H9 (cell line): ENCODE results near the gene MEMO1. TPM values are rescaled to one million over a fixed set of nuclear protein-coding genes. Genes with fewer than 3 reads are reported as not detected.

Source experiments
- DNase-seq: peaks from one replicate; pipeline ENCODE4 v3.0.0-alpha.2; 2017
- H2AFZ ChIP-seq: one replicate; pipeline ENCODE4 v1.6.1; 2013; ENCODE audit warnings: mild to moderate bottlenecking, low read length, control low read depth, moderate library complexity
- H2AK5ac ChIP-seq: 2 replicates; pipeline ENCODE4 v1.6.1; 2013; ENCODE audit warnings: low read length, control low read depth, mixed read lengths; ENCODE audit not compliant: insufficient read length
- H2BK120ac ChIP-seq: one replicate; pipeline ENCODE4 v1.6.1; 2013; ENCODE audit warnings: low read depth, mild to moderate bottlenecking, low read length, control low read depth, inconsistent platforms; ENCODE audit not compliant: poor library complexity, severe bottlenecking
- H2BK12ac ChIP-seq: 2 replicates; pipeline ENCODE4 v1.6.1; 2013; ENCODE audit warnings: low read length, control low read depth, mixed read lengths, low read depth; ENCODE audit not compliant: insufficient read length
- H2BK15ac ChIP-seq: 2 replicates; pipeline ENCODE4 v1.6.1; 2013; ENCODE audit warnings: low read depth, low read length, control low read depth
- H2BK20ac ChIP-seq: one replicate; pipeline ENCODE4 v1.6.1; 2013; ENCODE audit warnings: low read depth, mild to moderate bottlenecking, low read length, control low read depth, inconsistent platforms; ENCODE audit not compliant: poor library complexity, severe bottlenecking
- H2BK5ac ChIP-seq: 2 replicates; pipeline ENCODE4 v1.6.1; 2013; ENCODE audit warnings: low read length, control low read depth, mixed read lengths; ENCODE audit not compliant: insufficient read length
- H3K14ac ChIP-seq: 2 replicates; pipeline ENCODE4 v1.6.1; 2013; ENCODE audit warnings: low read length, control low read depth; ENCODE audit not compliant: insufficient read depth
- H3K18ac ChIP-seq: 2 replicates; pipeline ENCODE4 v1.6.1; 2013; ENCODE audit warnings: low read depth, mild to moderate bottlenecking, mixed read lengths, low read length, control low read depth; ENCODE audit not compliant: insufficient read length
- H3K23ac ChIP-seq: 2 replicates; pipeline ENCODE4 v1.6.1; 2013; ENCODE audit warnings: low read length, control low read depth, mixed read lengths, low read depth; ENCODE audit not compliant: insufficient read length
- H3K23me2 ChIP-seq: 2 replicates; pipeline ENCODE4 v1.6.1; 2013; ENCODE audit warnings: low read depth, mild to moderate bottlenecking, mixed read lengths, low read length, control low read depth; ENCODE audit not compliant: insufficient read length, poor library complexity, severe bottlenecking
- H3K27ac ChIP-seq: 2 replicates; pipeline ENCODE4 v1.5.1; 2013; ENCODE audit warnings: low read length, control low read depth, mixed read lengths, low read depth; ENCODE audit not compliant: insufficient read length
- H3K27me3 ChIP-seq: 2 replicates; pipeline ENCODE4 v1.6.1; 2013; ENCODE audit warnings: low read length, control low read depth, inconsistent platforms; ENCODE audit not compliant: insufficient read depth
- H3K4ac ChIP-seq: 2 replicates; pipeline ENCODE4 v1.6.1; 2013; ENCODE audit warnings: low read depth, mild to moderate bottlenecking, control low read depth, inconsistent platforms, low read length, moderate library complexity
- H3K4me1 ChIP-seq: 2 replicates; pipeline ENCODE4 v1.6.1; 2013; ENCODE audit warnings: low read length, control low read depth, inconsistent platforms; ENCODE audit not compliant: insufficient read depth
- H3K4me2 ChIP-seq: 2 replicates; pipeline ENCODE4 v1.6.1; 2013; ENCODE audit warnings: low read length, control low read depth, mixed read lengths; ENCODE audit not compliant: insufficient read length, insufficient read depth
- H3K56ac ChIP-seq: 2 replicates; pipeline ENCODE4 v1.6.1; 2013; ENCODE audit warnings: low read depth, mild to moderate bottlenecking, mixed read lengths, low read length, control low read depth; ENCODE audit not compliant: insufficient read length
- H3K79me1 ChIP-seq: 2 replicates; pipeline ENCODE4 v1.6.1; 2013; ENCODE audit warnings: low read depth, mild to moderate bottlenecking, moderate library complexity, low read length, control low read depth, inconsistent platforms; ENCODE audit not compliant: insufficient read depth, poor library complexity, severe bottlenecking
- H3K79me2 ChIP-seq: 2 replicates; pipeline ENCODE4 v1.6.1; 2013; ENCODE audit warnings: low read length, control low read depth, inconsistent platforms; ENCODE audit not compliant: insufficient read depth
- H3K9ac ChIP-seq: 2 replicates; pipeline ENCODE4 v1.6.1; 2013; ENCODE audit warnings: low read length, control low read depth, mixed read lengths; ENCODE audit not compliant: insufficient read length; ENCODE audit errors: extremely low read depth
- H3K9me3 ChIP-seq: one replicate; pipeline ENCODE4 v1.6.1; 2013; ENCODE audit warnings: low read depth, low read length, inconsistent platforms; ENCODE audit not compliant: control insufficient read depth
- H3T11ph ChIP-seq: one replicate; pipeline ENCODE4 v1.6.1; 2013; ENCODE audit warnings: mild to moderate bottlenecking, low read length, control low read depth, inconsistent platforms
- H4K20me1 ChIP-seq: one replicate; pipeline ENCODE4 v1.6.1; 2013; ENCODE audit not compliant: control insufficient read depth, insufficient read length, insufficient read depth
- H4K5ac ChIP-seq: 2 replicates; pipeline ENCODE4 v1.6.1; 2013; ENCODE audit warnings: low read depth, mild to moderate bottlenecking, mixed read lengths, low read length, control low read depth; ENCODE audit not compliant: insufficient read length
- H4K8ac ChIP-seq: replicated peaks from 2 replicates; pipeline ENCODE4 v1.6.1; 2013; ENCODE audit warnings: low read length, control low read depth, mixed read lengths, low read depth; ENCODE audit not compliant: insufficient read length
- H4K91ac ChIP-seq: 2 replicates; pipeline ENCODE4 v1.6.1; 2013; ENCODE audit warnings: low read depth, mild to moderate bottlenecking, moderate library complexity, mixed read lengths, low read length, control low read depth; ENCODE audit not compliant: insufficient read length
- H3K27ac Mint-ChIP-seq, 3 experiments: 2 replicates in 2 of 3; 3 replicates in 1 of 3; pipeline ENCODE4 v1.8.0; 2020 to 2021; ENCODE audit warnings: mixed read lengths in 3 of 3, mild to moderate bottlenecking in 1 of 3, moderate library complexity in 1 of 3
- H3K27me3 Mint-ChIP-seq: 2 replicates; pipeline ENCODE4 v1.8.0; 2021; ENCODE audit warnings: low read depth, mild to moderate bottlenecking, moderate library complexity, mixed read lengths
- H3K36me3 Mint-ChIP-seq, 3 experiments: 2 replicates in 2 of 3; 3 replicates in 1 of 3; pipeline ENCODE4 v1.8.0; 2020 to 2021; ENCODE audit warnings: low read depth in 3 of 3, mixed read lengths in 3 of 3; ENCODE audit not compliant: insufficient read depth in 1 of 3
- H3K4me1 Mint-ChIP-seq, 2 experiments: 2 replicates each; pipeline ENCODE4 v1.8.0; 2020; ENCODE audit warnings: mixed read lengths in 2 of 2
- H3K4me3 Mint-ChIP-seq, 2 experiments: 2 replicates in 1 of 2; 3 replicates in 1 of 2; pipeline ENCODE4 v1.8.0; 2020 to 2021; ENCODE audit warnings: mild to moderate bottlenecking in 2 of 2, mixed read lengths in 2 of 2, moderate library complexity in 1 of 2
- H3K9me3 Mint-ChIP-seq, 2 experiments: 2 replicates in 1 of 2; 3 replicates in 1 of 2; pipeline ENCODE4 v1.8.0; 2020; ENCODE audit warnings: mild to moderate bottlenecking in 2 of 2, mixed read lengths in 2 of 2, moderate library complexity in 1 of 2
- CTCF ChIP-seq: fragments of 200-600 bp; sonication (generic); conservative IDR thresholded peaks from 3 replicates; pipeline ENCODE4 v1.8.0; 2021; ENCODE audit warnings: antibody characterized with exemption, mild to moderate bottlenecking
- WGBS: extraction: QIAGEN DNeasy Blood & Tissue Kit; methylation state at CpG from one replicate; pipeline ENCODE4 v1.1.7; 2013; ENCODE audit warnings: missing lambda C conversion rate, low lambda C conversion rate, mixed read lengths; ENCODE audit not compliant: insufficient read length; ENCODE audit errors: extremely low coverage; 5-methylcytosine and 5-hydroxymethylcytosine counted together
- total RNA-seq: library from RNA; stranded (reverse); gene quantifications from 2 replicates; pipeline ENCODE4 v1.2.1, GENCODE V29; 2021

Gene MEMO1
- total RNA-seq, 1 experiment from 2014 or later: 49.4 TPM

GRCh38 chr2:31877008-31877407, 133.8 kb downstream of the MEMO1 start:
- Histone ChIP-seq H4K8ac (no peak overlapping the region), H4K5ac (no peak overlapping the region), H3K23me2 (no peaks in the 10 kb centered on the region), H3K79me1 (no peaks in the 10 kb centered on the region), H4K20me1 (no peaks in the 10 kb centered on the region), H3K56ac (no peak overlapping the region), H3K79me2 (no peaks in the 10 kb centered on the region), H2BK120ac (no peak overlapping the region), H2BK15ac (no peak overlapping the region), H3K4me2 (no peak overlapping the region), H2BK12ac (no peak overlapping the region), H3K23ac (no peak overlapping the region), H3K9me3 (no peaks in the 10 kb centered on the region), H2AFZ (no peak overlapping the region), H3K14ac (no peak overlapping the region), H2BK5ac (no peak overlapping the region), H4K91ac (no peak overlapping the region), H3K4me1 (no peaks in the 10 kb centered on the region), H3K9ac (no peak overlapping the region), H3K18ac (no peak overlapping the region), H3K4ac (no peak overlapping the region), H3T11ph (no peak overlapping the region), H3K27ac (no peak overlapping the region), H3K27me3 (no peaks in the 10 kb centered on the region), H2BK20ac (no peak overlapping the region), H2AK5ac (no peak overlapping the region)
- no CpG with 5 or more reads among the region's 2 CpGs for WGBS
- Mint-ChIP-seq H3K36me3 (no peaks in the 10 kb centered on the region), H3K27ac (no peak overlapping the region), H3K4me1 (no peaks in the 10 kb centered on the region), H3K9me3 (no peaks in the 10 kb centered on the region), H3K27me3 (no peaks in the 10 kb centered on the region), H3K4me3 (no peak overlapping the region)
- no peak for DNase-seq
- no peak for TF ChIP-seq CTCF
